ENCODE results near the gene AFF1. TPM values are rescaled to one million over a fixed set of nuclear protein-coding genes. Genes with fewer than 3 reads are reported as not detected.
A peak's percentile ranks its signal among the peaks of the same experiment; 100 is the strongest.

AFF1 gene
- total and polyA plus RNA-seq, 7 experiments from 2014 or later = 20.8 to 88.6 (median 66.8) TPM

- no peak for ATAC-seq
- Histone ChIP-seq H3K27ac (ENCODE audit: low read depth, low read length) (no peak overlapping the region), H3K36me3 (ENCODE audit: control insufficient read depth in 2 of 3, insufficient read depth in 3 of 3, low read length in 3 of 3) (peaks cover 0 to 17% (median 7%) of the 10 kb centered on the region in 3 experiments), H3K4me3 (ENCODE audit: low read length) (no peak overlapping the region), H3K4me1 (ENCODE audit: control insufficient read depth in 2 of 2, insufficient read depth in 2 of 2, low read length in 2 of 2) (no peaks in the 10 kb centered on the region), H3K27me3 (ENCODE audit: control insufficient read depth in 2 of 2, insufficient read depth in 2 of 2, low read length in 2 of 2) (no peaks in the 10 kb centered on the region), H3K9me3 (ENCODE audit: control insufficient read depth in 2 of 3, low read length in 3 of 3) (no peaks in the 10 kb centered on the region)
- DNase-seq = no peak
- Mint-ChIP-seq H3K9me3 (no peaks in the 10 kb centered on the region), H3K4me1 (peaks cover 28 to 61% (median 38%) of the 10 kb centered on the region in 7 donors), H3K27ac (no peak overlapping the region), H3K27me3 (no peaks in the 10 kb centered on the region), H3K4me3 (no peak overlapping the region), H3K36me3 (peaks cover 8 to 53% (median 34%) of the 10 kb centered on the region in 5 donors)
- ChIA-PET POLR2A (no interaction called here), CTCF (no interaction called here)
- intact Hi-C loops (cut with micrococcal nuclease) = no loop called here
These were observed 112.5 kb downstream of the AFF1 start for GRCh38 chr4:87047281-87047798.

DNA sequence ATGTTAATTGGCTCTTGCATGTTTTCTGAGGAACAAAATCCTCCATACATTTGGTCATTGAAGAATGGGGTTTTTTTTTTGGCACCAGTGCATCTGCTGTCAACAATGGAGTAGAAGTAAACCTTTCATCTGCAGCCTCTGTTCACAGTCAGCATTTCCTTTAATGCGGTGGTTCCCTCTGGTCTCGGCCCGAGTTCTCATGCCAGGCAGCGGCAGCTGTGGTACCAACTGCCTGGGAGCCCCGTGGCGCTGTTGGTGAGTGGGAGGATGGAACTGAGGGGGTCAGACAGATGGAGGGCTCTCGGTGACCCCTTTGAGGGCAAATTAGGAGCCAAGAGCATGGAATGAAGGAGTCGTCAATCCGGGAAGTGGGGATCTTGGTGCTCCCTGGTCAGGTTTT is 114.7 kb downstream of the AFF1 start:
- Mint-ChIP-seq H3K4me1 (peaks cover 24 to 66% (median 51%) of the 10 kb centered on the region in 7 donors), H3K9me3 (no peaks in the 10 kb centered on the region), H3K36me3 (peaks cover 8 to 68% (median 43%) of the 10 kb centered on the region in 5 donors), H3K27me3 (no peaks in the 10 kb centered on the region), H3K27ac (peak overlapping the region in 2 of 9 donors; percentile 32 to 64), H3K4me3 (peak overlapping the region in 2 of 10 donors; percentile 21 to 32)
- H3K4me1 ChIP-seq (ENCODE audit: control insufficient read depth in 2 of 2, insufficient read depth in 2 of 2, low read length in 2 of 2) = no peaks in the 10 kb centered on the region
- no peak overlapping the region for H3K4me3 ChIP-seq (ENCODE audit: low read length)
- no peak for ATAC-seq
- H3K27ac ChIP-seq (ENCODE audit: low read depth, low read length) = no peak overlapping the region
- peaks cover 0 to 17% (median 7%) of the 10 kb centered on the region in 3 experiments for H3K36me3 ChIP-seq (ENCODE audit: control insufficient read depth in 2 of 3, insufficient read depth in 3 of 3, low read length in 3 of 3)
- no peaks in the 10 kb centered on the region for H3K9me3 ChIP-seq (ENCODE audit: control insufficient read depth in 2 of 3, low read length in 3 of 3)
- CTCF ChIA-PET = no interaction called here
- POLR2A ChIA-PET = no interaction called here
- intact Hi-C loops (cut with micrococcal nuclease) = loop anchor here in 1 of 2 donors (2.0 kb wide), 2 partner anchors 19 to 43 kb away; no protein-coding TSS in a partner anchor
- DNase-seq = no peak
- no peaks in the 10 kb centered on the region for H3K27me3 ChIP-seq (ENCODE audit: control insufficient read depth in 2 of 2, insufficient read depth in 2 of 2, low read length in 2 of 2)

- H3K4me1 ChIP-seq (ENCODE audit: control insufficient read depth in 2 of 2, insufficient read depth in 2 of 2, low read length in 2 of 2) = no peaks in the 10 kb centered on the region
These were observed 115.8 kb downstream of the AFF1 start for GRCh38 chr4:87050596-87050995.

GRCh38 chr4:87051121-87051713 is 116.4 kb downstream of the AFF1 start:
- Histone ChIP-seq H3K4me3 (ENCODE audit: low read length) (no peak overlapping the region), H3K27me3 (ENCODE audit: control insufficient read depth in 2 of 2, insufficient read depth in 2 of 2, low read length in 2 of 2) (no peaks in the 10 kb centered on the region), H3K27ac (ENCODE audit: low read depth, low read length) (no peak overlapping the region), H3K36me3 (ENCODE audit: control insufficient read depth in 2 of 3, insufficient read depth in 3 of 3, low read length in 3 of 3) (peaks cover 0 to 17% (median 7%) of the 10 kb centered on the region in 3 experiments), H3K9me3 (ENCODE audit: control insufficient read depth in 2 of 3, low read length in 3 of 3) (no peaks in the 10 kb centered on the region), H3K4me1 (ENCODE audit: control insufficient read depth in 2 of 2, insufficient read depth in 2 of 2, low read length in 2 of 2) (no peaks in the 10 kb centered on the region)
- CTCF ChIA-PET = no interaction called here
- peak overlapping the region in 2 of 10 donors; percentile 27 to 29 for H3K4me3 Mint-ChIP-seq
- no peaks in the 10 kb centered on the region for H3K27me3 Mint-ChIP-seq
- POLR2A ChIA-PET = no interaction called here
- peaks cover 8 to 71% (median 50%) of the 10 kb centered on the region in 5 donors for H3K36me3 Mint-ChIP-seq
- H3K27ac Mint-ChIP-seq = peak overlapping the region in 2 of 9 donors; percentile 34 to 69
- H3K4me1 Mint-ChIP-seq = peaks cover 30 to 80% (median 65%) of the 10 kb centered on the region in 7 donors
- DNase-seq (no peak), ATAC-seq (no peak)
- no peaks in the 10 kb centered on the region for H3K9me3 Mint-ChIP-seq
- intact Hi-C loops (cut with micrococcal nuclease) = no loop called here

More at GRCh38 chr4:87050596-87050995, 115.8 kb downstream of the AFF1 start:
- DNase-seq (no peak), ATAC-seq (no peak)
- H3K9me3 ChIP-seq (ENCODE audit: control insufficient read depth in 2 of 3, low read length in 3 of 3) = no peaks in the 10 kb centered on the region
- intact Hi-C loops (cut with micrococcal nuclease) = no loop called here
- no peak overlapping the region for H3K27ac ChIP-seq (ENCODE audit: low read depth, low read length)
- no peak overlapping the region for H3K4me3 ChIP-seq (ENCODE audit: low read length)
- no peaks in the 10 kb centered on the region for H3K9me3 Mint-ChIP-seq
- CTCF ChIA-PET = no interaction called here
- POLR2A ChIA-PET = no interaction called here
- peaks cover 0 to 17% (median 7%) of the 10 kb centered on the region in 3 experiments for H3K36me3 ChIP-seq (ENCODE audit: control insufficient read depth in 2 of 3, insufficient read depth in 3 of 3, low read length in 3 of 3)
- H3K4me1 Mint-ChIP-seq = peaks cover 29 to 74% (median 60%) of the 10 kb centered on the region in 7 donors
- H3K36me3 Mint-ChIP-seq = peaks cover 8 to 71% (median 47%) of the 10 kb centered on the region in 5 donors
- peak overlapping the region in 5 of 9 donors; percentile 12 to 69 (median 34) for H3K27ac Mint-ChIP-seq
- H3K27me3 Mint-ChIP-seq = no peaks in the 10 kb centered on the region
- peak overlapping the region in 1 of 10 donors; percentile 27 for H3K4me3 Mint-ChIP-seq
- H3K27me3 ChIP-seq (ENCODE audit: control insufficient read depth in 2 of 2, insufficient read depth in 2 of 2, low read length in 2 of 2) = no peaks in the 10 kb centered on the region

- POLR2A ChIA-PET = no interaction called here
- intact Hi-C loops (cut with micrococcal nuclease) = no loop called here
- Histone ChIP-seq H3K27me3 (ENCODE audit: control insufficient read depth in 2 of 2, insufficient read depth in 2 of 2, low read length in 2 of 2) (no peaks in the 10 kb centered on the region), H3K4me3 (ENCODE audit: low read length) (no peak overlapping the region), H3K9me3 (ENCODE audit: control insufficient read depth in 2 of 3, low read length in 3 of 3) (no peaks in the 10 kb centered on the region), H3K4me1 (ENCODE audit: control insufficient read depth in 2 of 2, insufficient read depth in 2 of 2, low read length in 2 of 2) (no peaks in the 10 kb centered on the region), H3K36me3 (ENCODE audit: control insufficient read depth in 2 of 3, insufficient read depth in 3 of 3, low read length in 3 of 3) (peaks cover 0 to 6% (median 0%) of the 10 kb centered on the region in 3 experiments), H3K27ac (ENCODE audit: low read depth, low read length) (no peak overlapping the region)
- Mint-ChIP-seq H3K9me3 (no peaks in the 10 kb centered on the region), H3K4me1 (peaks cover 34 to 84% (median 74%) of the 10 kb centered on the region in 7 donors), H3K36me3 (peaks cover 8 to 68% (median 44%) of the 10 kb centered on the region in 5 donors), H3K27me3 (no peaks in the 10 kb centered on the region), H3K27ac (peak overlapping the region in 1 of 9 donors; percentile 2), H3K4me3 (no peak overlapping the region)
- CTCF ChIA-PET = no interaction called here
- ATAC-seq (no peak), DNase-seq (no peak)
These were observed 117.8 kb downstream of the AFF1 start for GRCh38 chr4:87052615-87053014.

- peaks cover 8 to 66% (median 42%) of the 10 kb centered on the region in 5 donors for H3K36me3 Mint-ChIP-seq
- peaks cover 0 to 6% (median 0%) of the 10 kb centered on the region in 3 experiments for H3K36me3 ChIP-seq (ENCODE audit: control insufficient read depth in 2 of 3, insufficient read depth in 3 of 3, low read length in 3 of 3)
- H3K27ac Mint-ChIP-seq = no peak overlapping the region
- ChIA-PET CTCF (no interaction called here), POLR2A (interaction anchor here (1.1 kb wide), 1 partner anchor 118 kb away, joined by 3 read pairs; the partner anchor contains the start of gene AFF1)
- no peak overlapping the region for H3K4me3 ChIP-seq (ENCODE audit: low read length)
- H3K4me3 Mint-ChIP-seq = no peak overlapping the region
- H3K9me3 ChIP-seq (ENCODE audit: control insufficient read depth in 2 of 3, low read length in 3 of 3) = no peaks in the 10 kb centered on the region
- no peaks in the 10 kb centered on the region for H3K9me3 Mint-ChIP-seq
- no peak overlapping the region for H3K27ac ChIP-seq (ENCODE audit: low read depth, low read length)
- ATAC-seq (peak; percentile 63), DNase-seq (no peak)
- H3K4me1 Mint-ChIP-seq = peaks cover 34 to 88% (median 77%) of the 10 kb centered on the region in 7 donors
- H3K4me1 ChIP-seq (ENCODE audit: control insufficient read depth in 2 of 2, insufficient read depth in 2 of 2, low read length in 2 of 2) = no peaks in the 10 kb centered on the region
- H3K27me3 ChIP-seq (ENCODE audit: control insufficient read depth in 2 of 2, insufficient read depth in 2 of 2, low read length in 2 of 2) = no peaks in the 10 kb centered on the region
- intact Hi-C loops (cut with micrococcal nuclease) = no loop called here
- no peaks in the 10 kb centered on the region for H3K27me3 Mint-ChIP-seq
These were observed 118.4 kb downstream of the AFF1 start for GRCh38 chr4:87053176-87053658.

Measured in naive thymus-derived CD4-positive, alpha-beta T cell (primary cell).